LNCAP (cell line): ENCODE measurements around the gene CKMT1A.
"Not testable (repeated sequence)": the region's sequence is repeated elsewhere in the genome, so short reads cannot be mapped to it uniquely, and the experiment has no call there.

Experiments
- TF ChIP-seq, protein P1 (sequence below): fragments of 450-650 bp; IDR thresholded peaks from 2 replicates; pipeline ENCODE4 v1.5.1; 2017; ENCODE audit warnings: mild to moderate bottlenecking

CKMT1A gene

DNA sequence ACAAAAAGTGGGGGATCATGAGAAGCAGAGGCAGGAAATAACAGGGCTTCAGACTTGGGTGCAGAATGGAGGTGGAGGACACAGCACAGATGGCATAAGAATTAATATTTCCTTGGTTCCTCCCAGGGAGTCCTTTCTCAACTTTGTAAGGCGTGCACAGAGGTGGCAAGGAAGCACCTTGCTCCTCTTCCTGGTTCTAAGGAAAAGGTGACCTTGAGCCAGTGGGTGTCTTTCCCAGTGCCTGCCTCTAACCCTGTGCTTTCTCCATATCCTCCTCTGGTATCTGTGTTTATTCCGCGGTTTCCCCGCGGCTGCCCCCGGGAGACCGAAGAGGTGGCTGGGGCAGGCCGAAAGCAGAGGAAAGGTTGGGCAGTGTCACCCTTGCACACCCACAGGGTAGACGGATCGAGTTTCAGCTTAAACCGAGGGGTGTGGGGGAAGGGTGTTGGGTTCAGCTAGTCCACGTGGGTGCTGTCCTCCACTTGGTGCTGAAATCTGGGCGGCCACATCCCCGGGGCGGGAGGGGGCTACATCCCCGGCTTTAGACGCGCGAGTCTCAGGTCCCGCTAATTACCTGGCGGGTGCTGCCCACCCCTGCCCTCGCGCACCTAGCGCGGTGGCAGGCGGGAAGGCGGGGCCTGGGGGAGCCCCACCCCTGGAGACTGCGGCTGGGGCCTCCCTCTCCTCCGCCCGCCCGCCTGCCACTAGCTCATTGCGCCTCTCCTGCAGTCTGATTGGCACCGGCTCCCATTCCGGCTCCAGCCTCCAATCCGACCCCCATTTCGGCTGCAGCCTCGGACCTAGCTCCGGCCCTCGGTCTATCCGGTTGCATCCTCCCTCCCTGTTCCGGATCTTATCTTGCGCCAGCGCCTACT is at the start of gene CKMT1A:
CKMT1A (plus strand) TSS at position 712 of the 875 bp plus-strand sequence. CDS start 192 bp downstream, outside the sequence.
- TF ChIP-seq, protein P1, sequence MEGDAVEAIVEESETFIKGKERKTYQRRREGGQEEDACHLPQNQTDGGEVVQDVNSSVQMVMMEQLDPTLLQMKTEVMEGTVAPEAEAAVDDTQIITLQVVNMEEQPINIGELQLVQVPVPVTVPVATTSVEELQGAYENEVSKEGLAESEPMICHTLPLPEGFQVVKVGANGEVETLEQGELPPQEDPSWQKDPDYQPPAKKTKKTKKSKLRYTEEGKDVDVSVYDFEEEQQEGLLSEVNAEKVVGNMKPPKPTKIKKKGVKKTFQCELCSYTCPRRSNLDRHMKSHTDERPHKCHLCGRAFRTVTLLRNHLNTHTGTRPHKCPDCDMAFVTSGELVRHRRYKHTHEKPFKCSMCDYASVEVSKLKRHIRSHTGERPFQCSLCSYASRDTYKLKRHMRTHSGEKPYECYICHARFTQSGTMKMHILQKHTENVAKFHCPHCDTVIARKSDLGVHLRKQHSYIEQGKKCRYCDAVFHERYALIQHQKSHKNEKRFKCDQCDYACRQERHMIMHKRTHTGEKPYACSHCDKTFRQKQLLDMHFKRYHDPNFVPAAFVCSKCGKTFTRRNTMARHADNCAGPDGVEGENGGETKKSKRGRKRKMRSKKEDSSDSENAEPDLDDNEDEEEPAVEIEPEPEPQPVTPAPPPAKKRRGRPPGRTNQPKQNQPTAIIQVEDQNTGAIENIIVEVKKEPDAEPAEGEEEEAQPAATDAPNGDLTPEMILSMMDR = not testable (repeated sequence)

DNA sequence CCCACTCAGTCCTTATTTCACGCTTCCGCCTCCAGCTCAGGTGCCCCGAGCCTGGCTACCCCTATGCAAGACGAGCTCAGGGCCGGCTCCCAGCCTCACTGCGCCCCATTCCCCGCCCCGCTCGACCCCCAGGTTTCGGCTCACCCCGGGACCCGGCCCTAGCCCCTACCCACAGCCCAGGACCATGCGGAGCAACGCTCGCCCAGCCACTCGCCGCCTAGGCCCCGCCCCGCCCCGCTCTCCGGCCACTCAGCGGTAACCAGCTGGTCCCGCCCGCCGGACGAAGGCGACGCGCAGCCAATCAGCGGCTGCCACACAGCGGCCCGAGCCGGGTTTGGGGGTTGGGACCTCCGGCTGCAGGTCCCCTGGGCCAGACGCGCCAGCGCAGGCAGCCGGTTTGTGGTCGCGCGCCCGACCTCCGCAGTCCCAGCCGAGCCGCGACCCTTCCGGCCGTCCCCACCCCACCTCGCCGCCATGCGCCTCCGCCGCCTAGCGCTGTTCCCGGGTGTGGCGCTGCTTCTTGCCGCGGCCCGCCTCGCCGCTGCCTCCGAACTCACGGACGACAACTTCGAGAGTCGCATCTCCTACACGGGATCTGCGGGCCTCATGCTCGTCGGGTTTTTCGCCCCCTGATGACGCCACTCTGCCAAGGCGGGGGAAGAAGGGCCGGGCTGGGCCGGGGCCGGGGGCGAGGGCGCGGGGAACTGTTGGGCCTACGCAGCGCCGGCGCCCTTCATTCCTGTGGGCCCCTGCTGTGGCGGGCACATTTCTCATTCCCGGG is 44.8 kb upstream of the CKMT1A start, which contains the start of gene CATSPER2:
CATSPER2 (minus strand) TSS at position 196 of the 781 bp plus-strand sequence. CDS start 783 bp downstream, outside the sequence.
- TF ChIP-seq, protein P1 = no peak

DNA sequence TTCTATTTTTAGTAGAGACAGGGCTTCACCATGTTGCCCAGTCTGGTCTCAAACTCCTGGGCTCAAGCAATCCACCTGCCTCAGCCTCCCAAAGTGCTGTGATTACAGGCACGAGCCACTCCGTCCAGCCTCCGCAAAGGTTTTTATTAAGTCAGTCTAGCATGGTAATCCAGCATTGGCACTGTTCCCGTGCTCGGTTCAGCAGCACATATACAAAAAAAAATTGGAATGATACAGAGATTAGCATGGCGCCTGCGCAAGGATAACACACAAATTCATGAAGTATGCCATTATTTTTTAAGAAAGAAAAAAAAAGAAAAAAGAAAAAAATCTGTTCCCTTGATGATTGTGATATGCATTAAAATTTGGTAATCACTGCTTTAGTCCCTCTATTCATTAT is 8.5 kb downstream of the CKMT1A start:
- TF ChIP-seq, protein P1 = no peak

DNA sequence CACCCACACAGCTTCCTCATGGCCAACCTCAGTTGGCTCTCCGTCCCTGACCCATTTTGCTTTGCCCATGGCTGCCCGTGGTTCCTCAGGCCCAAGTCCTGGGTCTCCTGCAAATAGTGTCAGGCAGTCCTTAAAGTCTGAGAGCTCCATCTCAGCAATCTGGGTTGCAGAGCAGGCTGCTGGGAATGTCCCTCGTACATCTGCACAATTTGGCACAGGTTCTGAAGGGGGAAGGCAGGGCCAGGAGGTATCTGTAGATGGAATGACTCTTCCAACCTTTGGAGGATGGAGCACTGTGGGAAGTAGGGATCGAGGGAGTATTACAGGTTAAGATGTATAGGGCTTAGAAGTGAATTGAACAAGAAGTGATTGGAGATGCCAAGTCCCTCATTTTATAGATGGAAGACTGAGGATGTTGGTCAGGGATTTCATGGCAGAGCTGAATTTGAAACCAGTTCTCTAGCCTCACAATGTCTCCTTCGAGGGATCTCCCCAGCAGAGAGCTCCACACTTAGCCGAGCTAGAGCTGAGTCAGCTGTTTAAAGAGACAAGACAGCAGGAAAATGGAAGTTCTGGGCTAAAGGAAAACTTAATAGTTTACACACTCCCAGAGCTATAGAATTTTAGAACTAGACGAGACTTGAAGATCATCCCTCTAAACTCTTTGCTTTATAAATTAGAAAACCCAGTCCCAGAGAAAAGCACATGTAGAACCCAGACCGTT is 9.2 kb downstream of the CKMT1A start:
- TF ChIP-seq, protein P1 = no peak

DNA sequence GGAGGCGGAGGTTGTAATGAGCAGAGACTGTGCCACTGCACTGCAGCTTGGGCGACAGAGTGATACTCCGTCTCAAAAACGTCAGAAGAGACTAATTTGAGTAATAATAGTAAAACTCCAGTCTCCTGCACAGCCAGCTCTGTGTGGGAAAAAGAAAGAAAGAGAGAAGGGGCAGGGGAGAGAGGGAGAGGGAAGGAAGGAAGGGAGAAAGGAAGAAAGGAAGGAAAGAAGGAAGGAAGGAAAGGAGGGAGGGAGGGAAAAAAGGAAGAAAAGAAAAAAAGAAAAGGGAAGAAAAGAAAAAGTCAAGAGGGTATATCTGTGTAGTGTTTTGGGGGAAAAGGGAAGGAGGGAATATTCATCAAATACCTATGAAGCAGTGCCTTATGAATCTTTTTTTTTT is 29.5 kb downstream of the CKMT1A start:
- TF ChIP-seq, protein P1 = no peak

DNA sequence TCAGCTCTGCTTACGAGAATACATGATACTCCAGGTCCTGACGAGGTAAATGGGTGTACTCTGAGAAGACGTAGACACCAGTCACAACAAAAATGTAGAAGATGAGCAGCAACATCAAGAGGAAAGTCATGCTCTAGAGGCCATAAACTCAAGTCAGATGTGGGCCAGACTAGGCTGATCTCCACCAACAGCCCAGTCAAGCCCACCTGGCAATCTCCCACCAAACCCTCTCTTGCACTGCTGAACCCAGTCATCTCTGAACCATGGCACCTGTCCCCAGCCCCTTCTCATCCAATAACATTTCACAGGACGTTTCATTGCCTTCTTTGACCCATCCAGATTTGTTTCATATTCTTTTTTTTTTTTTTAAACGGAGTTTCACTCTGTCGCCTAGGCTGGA is 41.8 kb downstream of the CKMT1A start:
- TF ChIP-seq, protein P1 = no peak
